GM06990 (cell line): Measurements from ENCODE around the gene DTNBP1.
"Not testable (repeated sequence)": the region's sequence is repeated elsewhere in the genome, so short reads cannot be mapped to it uniquely, and the experiment has no call there.

ENCODE experiments used
- DNase-seq: peaks from one replicate; pipeline ENCODE4 v3.0.0-alpha.2; 2011; ENCODE audit not compliant: insufficient read length; ENCODE audit errors: extremely low read depth
- H3K27me3 ChIP-seq: replicated peaks from 2 replicates; pipeline ENCODE4 v1.6.0; 2011; ENCODE audit warnings: low read length; ENCODE audit not compliant: control insufficient read depth, insufficient read depth
- H3K36me3 ChIP-seq: 2 replicates; pipeline ENCODE4 v1.5.1; 2011; ENCODE audit warnings: low read length; ENCODE audit not compliant: control insufficient read depth, insufficient read depth
- H3K4me3 ChIP-seq: replicated peaks from 2 replicates; pipeline ENCODE4 v1.5.1; 2011; ENCODE audit warnings: low read depth, mild to moderate bottlenecking, control low read depth, low read length
- CTCF ChIP-seq: IDR thresholded peaks from 2 replicates; pipeline ENCODE4 v1.5.1; 2011; ENCODE audit warnings: low read length, control low read depth, mild to moderate bottlenecking, inconsistent platforms; ENCODE audit not compliant: insufficient read depth, poor library complexity, severe bottlenecking

The DTNBP1 gene

GRCh38 chr6:15657290-15657689 lies 5.5 kb downstream of the DTNBP1 start:
- Histone ChIP-seq H3K27me3 (no peaks in the 10 kb centered on the region), H3K4me3 (no peak overlapping the region), H3K36me3 (peaks cover 1% of the 10 kb centered on the region)
- no peak for TF ChIP-seq CTCF
- no peak for DNase-seq

- H3K4me3 ChIP-seq, result no peak overlapping the region
- DNase-seq, result no peak
- no peak for TF ChIP-seq CTCF
- peaks cover 1% of the 10 kb centered on the region for H3K36me3 ChIP-seq
- no peaks in the 10 kb centered on the region for H3K27me3 ChIP-seq
Observed at GRCh38 chr6:15656145-15656544, 6.7 kb downstream of the DTNBP1 start.

GRCh38 chr6:15654250-15654649 lies 8.6 kb downstream of the DTNBP1 start:
- no peaks in the 10 kb centered on the region for H3K27me3 ChIP-seq
- TF ChIP-seq CTCF, result no peak
- H3K36me3 ChIP-seq, result no peaks in the 10 kb centered on the region; the same call in 1 of the 2 replicates
- no peak overlapping the region for H3K4me3 ChIP-seq
- no peak for DNase-seq

- H3K36me3 ChIP-seq, result no peaks in the 10 kb centered on the region; the same call in 1 of the 2 replicates
- no peaks in the 10 kb centered on the region for H3K27me3 ChIP-seq
- no peak for TF ChIP-seq CTCF
- no peak overlapping the region for H3K4me3 ChIP-seq
- DNase-seq, result no peak
Observed at GRCh38 chr6:15653581-15653980, 9.2 kb downstream of the DTNBP1 start.

- H3K27me3 ChIP-seq, DNase-seq, H3K36me3 ChIP-seq, H3K4me3 ChIP-seq: not testable (repeated sequence)
Observed at GRCh38 chr6:15650004-15650559, 12.7 kb downstream of the DTNBP1 start.

GRCh38 chr6:15644904-15645303 lies 17.9 kb downstream of the DTNBP1 start:
- H3K27me3 ChIP-seq, result no peaks in the 10 kb centered on the region
- no peak overlapping the region for H3K4me3 ChIP-seq
- no peak for DNase-seq
- TF ChIP-seq CTCF, result no peak
- no peaks in the 10 kb centered on the region for H3K36me3 ChIP-seq
